ENCODE measurements around the gene C19orf85.

- TF ChIP-seq CTCF (IDR thresholded peaks at IDR 0.05) (no peak), POLR2A (IDR thresholded peaks at IDR 0.05) (no peak)
Measured at GRCh38 chr19:55436847-55437246, 27.7 kb downstream of the C19orf85 start.
